ENCODE measurements around the gene FBXO41. TPM values are rescaled to one million over a fixed set of nuclear protein-coding genes. Genes with fewer than 3 reads are reported as not detected.

Gene FBXO41
- total RNA-seq, 1 donor from 2014 or later, result 0.41 TPM

DNA sequence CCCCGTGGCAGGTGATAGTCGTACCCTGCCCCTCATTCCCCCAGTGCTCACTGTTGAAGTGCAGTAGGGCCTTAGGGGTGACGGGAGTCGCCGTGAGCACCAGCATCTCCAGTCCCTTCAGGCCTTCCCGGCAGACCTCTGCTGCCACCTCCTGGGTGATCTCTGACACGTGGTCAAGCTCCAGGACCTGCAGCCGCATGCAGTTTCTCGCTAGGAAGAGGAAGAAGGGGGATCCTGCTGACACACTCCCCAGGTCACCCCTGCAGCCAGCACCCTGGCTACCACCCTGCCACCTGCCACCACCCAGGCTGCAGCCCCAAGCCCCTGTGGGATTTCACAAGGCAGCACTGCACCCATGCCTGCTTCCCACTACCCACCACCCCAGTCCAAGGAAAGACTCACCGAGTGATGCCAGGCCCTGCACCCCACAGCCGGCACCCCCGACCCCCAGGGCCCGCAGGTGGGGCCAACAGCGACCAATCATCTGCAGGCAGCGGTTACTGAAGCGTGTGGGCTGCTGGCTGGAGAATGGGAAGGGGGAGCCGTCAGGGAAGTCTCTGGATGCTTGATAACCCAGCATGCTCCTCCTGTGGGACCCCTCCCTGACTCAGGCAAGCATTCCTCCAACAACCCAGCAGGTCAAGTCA, 23.8 kb downstream of the FBXO41 start:
- DNase-seq, result peak; percentile 32

DNA sequence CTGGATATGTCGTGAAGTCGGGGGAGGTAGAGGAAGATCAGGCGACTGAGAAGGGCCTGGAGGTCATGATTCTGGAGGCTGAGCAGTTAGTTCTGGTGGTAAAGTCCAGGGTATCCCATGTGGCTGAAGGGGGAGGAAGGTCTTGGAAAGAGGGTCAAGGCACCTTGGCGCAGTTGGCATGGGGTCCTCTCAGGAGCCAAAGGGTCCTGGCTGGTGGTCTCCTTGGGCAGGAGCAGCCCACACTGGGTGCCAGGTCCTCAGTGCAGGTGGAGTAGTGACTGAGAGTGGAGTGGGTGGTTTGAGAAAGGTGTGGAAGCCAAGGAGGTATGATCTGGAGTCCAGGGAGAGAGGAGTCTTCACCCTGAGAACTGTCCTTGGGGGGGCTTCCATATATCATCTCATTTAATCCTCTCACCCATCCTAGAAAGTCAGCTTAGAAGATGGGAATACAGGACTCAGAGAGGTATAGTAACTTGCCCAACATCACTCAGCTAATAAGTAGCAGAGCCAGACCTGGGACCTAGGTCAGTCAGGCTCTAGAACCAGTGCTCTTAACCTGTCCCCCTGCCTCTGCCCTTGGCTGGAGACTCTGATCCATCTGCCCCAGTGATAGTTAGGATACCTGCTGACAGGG, 24.5 kb downstream of the FBXO41 start:
- no peak for DNase-seq

GRCh38 chr2:73259276-73259675, 25.0 kb downstream of the FBXO41 start:
- no peak for DNase-seq

GRCh38 chr2:73258913-73259215, 25.4 kb downstream of the FBXO41 start:
- no peak for DNase-seq

DNA sequence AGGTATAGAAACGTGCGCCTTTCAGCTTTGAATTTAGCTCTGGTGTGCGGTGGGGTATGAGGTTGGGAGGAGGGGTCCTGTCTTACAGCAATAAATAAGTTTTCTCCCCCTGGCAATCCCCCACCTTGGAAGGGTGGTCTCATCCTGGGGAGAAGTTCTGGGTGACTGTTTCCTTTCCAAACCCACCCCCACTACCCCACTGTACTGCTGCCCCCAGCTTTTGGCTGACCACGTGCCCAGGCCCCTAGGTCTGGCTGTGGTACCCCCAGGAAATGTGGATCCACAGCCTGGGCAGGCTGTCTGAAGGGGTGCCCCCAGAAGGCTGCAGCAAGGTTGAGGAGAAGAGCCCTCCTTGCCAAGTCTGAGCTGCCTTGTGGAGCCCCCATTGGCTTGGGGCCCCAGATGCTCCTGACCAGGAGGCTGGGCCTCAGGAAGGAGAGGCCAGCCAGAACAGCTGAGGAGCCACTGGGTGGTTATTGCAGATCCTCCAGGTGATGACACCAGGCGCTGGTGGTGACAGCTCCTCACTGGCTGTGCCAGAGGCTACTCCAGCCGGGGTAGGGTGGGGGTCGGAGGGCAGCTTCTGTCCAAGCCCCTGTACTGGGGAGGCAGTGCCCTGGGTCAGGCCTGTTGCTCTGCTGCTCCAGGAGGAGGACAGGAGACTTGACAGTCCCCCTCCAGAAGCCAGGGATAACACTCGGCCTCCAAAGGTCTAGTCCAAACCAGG, 25.9 kb downstream of the FBXO41 start:
- DNase-seq, result no peak

DNA sequence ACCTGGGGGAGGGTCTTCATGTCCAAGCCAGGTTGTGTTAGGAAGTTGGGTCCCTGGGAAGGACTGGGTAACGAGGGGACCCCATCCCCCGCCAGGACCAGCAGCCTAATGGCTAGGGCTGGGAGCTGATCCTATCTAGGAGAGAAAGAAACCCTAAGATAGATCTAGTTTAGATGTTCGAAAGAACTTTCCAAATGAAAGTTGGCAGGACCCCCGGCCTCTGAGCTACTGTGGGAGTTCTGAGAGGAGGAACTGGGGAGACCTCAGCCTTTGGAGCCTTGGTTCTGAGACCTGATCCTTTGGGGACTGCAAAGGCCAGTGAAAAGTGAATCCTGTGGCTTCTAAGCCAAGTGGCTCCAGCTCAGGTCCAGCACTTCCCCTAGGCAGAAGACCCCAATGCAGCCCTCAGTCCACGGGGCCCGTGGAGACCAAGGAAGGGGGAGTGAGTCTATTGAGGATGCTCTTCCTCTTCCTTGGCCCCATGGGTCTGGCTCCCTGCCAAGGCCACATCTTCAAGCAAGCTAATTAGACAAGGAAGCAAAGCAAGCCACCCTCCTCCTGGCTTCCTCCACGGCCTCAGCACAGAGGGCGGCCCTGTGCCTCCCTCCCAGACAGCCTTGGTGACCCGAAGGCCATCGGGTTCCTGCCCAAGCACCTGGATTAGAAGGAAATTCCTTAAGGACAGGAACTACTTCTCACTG, 26.7 kb downstream of the FBXO41 start:
- DNase-seq, result no peak

- no peak for DNase-seq
Observed at GRCh38 chr2:73257021-73257420, 27.3 kb downstream of the FBXO41 start.

- DNase-seq, result no peak
Observed at GRCh38 chr2:73256618-73256922, 27.7 kb downstream of the FBXO41 start.

- no peak for DNase-seq
Observed at GRCh38 chr2:73255907-73256617, 28.2 kb downstream of the FBXO41 start.

DNA sequence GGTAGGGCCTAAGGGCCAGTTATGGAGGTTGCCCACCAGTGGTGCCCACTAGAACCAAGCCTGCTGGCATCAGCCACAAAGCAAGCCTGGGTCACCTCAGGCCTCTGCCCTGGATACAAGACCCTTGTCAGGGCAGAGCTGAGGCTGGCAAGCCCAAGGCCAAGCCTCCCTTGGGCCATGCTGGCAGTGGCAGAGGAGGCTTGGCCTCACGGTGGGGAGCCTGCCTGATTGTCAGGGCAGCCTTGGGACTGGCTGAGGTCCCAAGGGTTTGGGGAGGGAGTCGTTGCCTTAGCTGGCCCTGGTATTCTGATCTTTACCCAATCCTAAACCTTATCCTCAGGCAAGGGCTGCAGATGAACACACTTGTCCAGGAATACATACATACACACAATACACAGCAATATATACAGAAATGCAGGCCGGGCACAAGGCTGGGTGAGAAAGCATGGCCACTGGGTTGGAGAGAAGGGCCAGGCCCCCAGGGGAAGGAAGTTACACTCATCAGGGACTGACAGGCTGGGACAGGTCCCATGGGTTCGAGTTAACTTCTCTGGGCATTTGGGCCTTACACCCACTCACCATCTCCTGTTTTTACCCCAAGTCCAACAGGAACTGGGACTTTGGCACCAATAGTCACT, 29.2 kb downstream of the FBXO41 start:
- no peak for DNase-seq

DNA sequence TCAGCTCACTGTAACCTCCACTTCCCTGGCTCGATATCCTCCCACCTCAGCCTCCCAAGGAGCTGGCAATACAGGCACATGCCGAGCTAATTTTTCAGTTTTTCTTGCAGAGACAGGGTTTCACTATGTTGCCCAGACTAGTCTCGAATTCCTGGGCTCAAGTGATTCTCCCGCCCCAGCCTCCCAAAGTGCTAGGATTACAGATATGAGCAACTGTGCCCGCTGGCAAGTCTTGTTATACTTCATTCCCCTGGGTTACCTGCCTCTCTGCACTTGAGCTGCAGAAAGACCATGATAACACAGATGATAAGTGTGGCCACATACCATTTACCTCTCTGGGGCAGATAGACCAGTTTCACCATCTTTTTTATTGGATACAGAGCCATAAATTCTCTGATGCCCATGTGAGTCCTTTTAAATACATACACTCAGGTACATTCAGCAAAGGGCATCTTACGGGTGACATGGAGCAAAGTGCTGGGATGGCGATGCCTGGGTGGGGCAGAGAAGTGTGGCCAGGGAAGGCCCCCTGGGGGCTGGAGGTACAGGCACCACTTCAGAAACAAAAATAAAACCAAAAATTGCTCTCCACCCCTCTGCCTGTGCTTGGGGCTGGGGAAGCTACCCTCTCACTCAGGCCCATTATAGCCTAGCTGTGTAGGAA, 29.8 kb downstream of the FBXO41 start:
- DNase-seq, result no peak

DNA sequence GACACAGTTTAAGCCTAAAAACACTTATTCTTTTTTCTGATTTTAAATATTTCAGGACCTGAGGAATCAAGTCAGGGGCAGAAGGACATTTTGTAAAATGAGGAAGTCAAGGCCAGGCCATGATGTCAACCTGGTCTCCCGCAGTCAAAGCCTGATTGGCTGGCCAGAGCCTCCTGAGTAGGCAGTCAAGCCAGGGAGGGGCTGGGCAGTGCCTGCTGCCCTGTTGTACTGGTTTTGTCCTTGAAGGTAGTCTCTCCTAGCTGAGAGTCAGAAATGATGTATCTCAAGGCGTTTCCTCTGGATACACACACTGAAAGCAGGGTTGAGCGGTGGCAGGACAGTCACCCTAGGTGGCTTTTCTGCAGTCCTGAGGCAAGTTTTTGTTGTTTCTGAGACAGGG, 30.4 kb downstream of the FBXO41 start:
- no peak for DNase-seq

- no peak for DNase-seq
Observed at GRCh38 chr2:73253400-73253799, 30.9 kb downstream of the FBXO41 start.

DNA sequence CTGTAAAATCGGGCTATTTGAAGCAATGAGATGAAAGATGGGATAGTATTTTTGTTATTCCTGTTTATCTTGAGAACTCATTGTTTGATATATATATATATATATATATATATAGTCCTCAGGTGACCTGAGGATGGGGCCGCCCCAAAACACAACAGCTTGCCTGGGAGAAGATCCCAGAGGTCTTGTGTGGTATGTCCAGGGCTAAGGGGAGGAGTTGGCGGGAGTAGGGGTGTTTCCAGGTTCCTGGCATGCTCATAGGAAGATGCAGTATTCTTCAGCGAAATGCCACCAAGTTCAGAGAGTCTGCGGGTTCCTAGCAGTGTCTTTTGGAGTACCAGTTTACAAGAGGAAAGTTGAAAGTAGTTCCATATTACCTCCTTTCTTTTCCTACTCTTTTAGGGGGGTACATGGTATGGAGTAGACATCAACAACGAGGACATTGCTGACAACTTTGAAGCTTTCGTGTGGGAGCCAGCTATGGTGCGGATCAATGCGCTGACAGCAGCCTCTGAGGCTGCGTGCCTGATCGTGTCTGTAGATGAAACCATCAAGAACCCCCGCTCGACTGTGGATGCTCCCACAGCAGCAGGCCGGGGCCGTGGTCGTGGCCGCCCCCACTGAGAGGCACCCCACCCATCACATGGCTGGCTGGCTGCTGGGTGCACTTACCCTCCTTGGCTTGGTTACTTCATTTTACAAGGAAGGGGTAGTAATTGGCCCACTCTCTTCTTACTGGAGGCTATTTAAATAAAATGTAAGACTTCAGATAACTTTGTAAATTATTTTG, 31.8 kb downstream of the FBXO41 start:
- DNase-seq, result no peak

DNA sequence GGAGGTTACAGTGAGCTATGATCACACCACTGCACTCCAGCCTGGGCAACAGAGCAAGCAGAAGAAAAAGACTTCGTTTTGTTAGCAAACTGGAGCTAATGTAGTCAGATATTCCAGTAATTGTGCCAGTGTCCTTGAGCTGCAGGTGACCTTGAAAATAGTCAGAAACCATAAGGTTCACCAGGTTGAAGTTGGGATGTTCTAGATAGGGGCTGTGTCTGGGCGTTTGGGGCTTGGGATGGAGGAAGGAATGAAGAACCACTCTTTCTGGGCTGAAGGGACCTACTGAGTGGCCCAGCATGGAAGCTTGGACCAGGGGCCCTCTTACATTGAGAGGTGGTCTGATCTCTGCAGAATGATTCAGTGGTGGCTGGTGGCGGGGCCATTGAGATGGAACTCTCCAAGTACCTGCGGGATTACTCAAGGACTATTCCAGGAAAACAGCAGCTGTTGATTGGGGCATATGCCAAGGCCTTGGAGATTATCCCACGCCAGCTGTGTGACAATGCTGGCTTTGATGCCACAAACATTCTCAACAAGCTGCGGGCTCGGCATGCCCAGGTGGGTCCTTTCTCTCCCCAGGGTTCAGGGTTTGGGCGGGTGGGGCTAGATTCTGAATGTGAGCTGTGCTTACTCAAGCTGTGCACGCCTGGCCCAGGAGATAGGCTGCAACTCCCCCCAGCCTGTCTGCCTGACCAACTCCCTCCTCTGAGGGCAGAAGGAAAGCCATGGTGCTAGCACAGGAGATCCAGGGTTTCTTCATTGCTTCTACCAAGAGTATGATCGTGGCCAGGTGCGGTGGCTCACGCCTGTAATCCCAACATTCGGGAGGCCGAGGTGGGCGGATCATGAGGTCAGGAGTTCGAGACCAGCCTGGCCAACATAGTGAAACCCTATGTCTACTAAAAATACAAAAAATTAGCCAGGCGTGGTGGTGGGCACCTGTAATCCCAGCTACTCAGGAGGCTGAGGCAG, 33.1 kb downstream of the FBXO41 start:
- peak; percentile 23 for DNase-seq

DNA sequence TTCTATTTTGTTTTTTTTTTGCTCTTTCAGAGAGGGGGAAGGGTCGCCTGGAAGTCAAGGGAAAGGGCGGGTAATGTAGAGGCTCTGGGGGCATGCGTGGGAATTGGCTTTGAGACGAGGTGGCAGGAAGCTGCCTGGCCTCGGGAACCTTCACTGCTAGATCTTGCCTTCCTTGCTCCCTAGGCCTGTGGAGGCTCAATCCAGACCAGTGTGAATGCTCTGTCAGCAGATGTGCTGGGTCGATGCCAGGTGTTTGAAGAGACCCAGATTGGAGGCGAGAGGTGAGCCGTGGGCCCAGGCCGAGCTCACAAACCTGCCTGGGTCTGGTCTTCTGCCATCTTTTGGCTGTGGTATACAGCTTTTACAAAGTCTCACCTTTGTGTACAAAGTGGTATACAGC, 34.6 kb downstream of the FBXO41 start:
- no peak for DNase-seq

- DNase-seq, result no peak
Observed at GRCh38 chr2:73246850-73247249, 37.4 kb downstream of the FBXO41 start.

GRCh38 chr2:73244580-73244979, 39.7 kb downstream of the FBXO41 start:
- DNase-seq, result no peak

GRCh38 chr2:73243884-73244570, 40.3 kb downstream of the FBXO41 start:
- no peak for DNase-seq
